H1 (cell line): Measurements from ENCODE around the gene PRICKLE2. TPM values are rescaled to one million over a fixed set of nuclear protein-coding genes. Genes with fewer than 3 reads are reported as not detected.

Experiments used
- CHD2 ChIP-seq: IDR thresholded peaks from 2 replicates; pipeline ENCODE4 v1.6.1; 2012; ENCODE audit warnings: low read length, improper control_type of control experiment
- CHD7 ChIP-seq: fragments of 300-600 bp; sonication (generic); IDR thresholded peaks from 2 replicates; pipeline ENCODE4 v1.7.1; 2012; ENCODE audit warnings: low read length, moderate library complexity, mild to moderate bottlenecking, inconsistent platforms; ENCODE audit not compliant: insufficient replicate concordance
- EP300 ChIP-seq, 2 experiments: IDR thresholded peaks; 1 replicate in 1 of 2; 2 replicates in 1 of 2; pipeline ENCODE4 v1.6.1; 2011 to 2012; ENCODE audit warnings: low read depth in 2 of 2, low read length in 2 of 2, mild to moderate bottlenecking in 2 of 2, borderline replicate concordance in 1 of 2, inconsistent platforms in 1 of 2, moderate library complexity in 1 of 2
- GTF2F1 ChIP-seq: IDR thresholded peaks from 2 replicates; pipeline ENCODE4 v1.6.1; 2012; ENCODE audit warnings: low read depth, low read length, improper control_type of control experiment, borderline replicate concordance
- POU5F1 ChIP-seq: IDR thresholded peaks from 2 replicates; pipeline ENCODE4 v1.6.1; 2011; ENCODE audit warnings: low read depth, mild to moderate bottlenecking, low read length, moderate library complexity
- RAD21 ChIP-seq, 2 experiments: IDR thresholded peaks in 1 of 2; conservative IDR thresholded peaks in 1 of 2; 2 replicates each; pipeline ENCODE4 v1.6.1; 2011; ENCODE audit warnings: low read depth in 2 of 2, low read length in 2 of 2, improper control_type of control experiment in 1 of 2, inconsistent platforms in 1 of 2, mild to moderate bottlenecking in 1 of 2, moderate library complexity in 1 of 2
- SIN3A ChIP-seq, 2 experiments: IDR thresholded peaks in 1 of 2; conservative IDR thresholded peaks in 1 of 2; 2 replicates each; pipeline ENCODE4 v1.6.1; 2011 to 2012; ENCODE audit warnings: low read length in 2 of 2, improper control_type of control experiment in 1 of 2, low read depth in 1 of 2, mild to moderate bottlenecking in 1 of 2
- TAF7 ChIP-seq: optimal IDR thresholded peaks from 2 replicates; pipeline ENCODE3; 2011; ENCODE audit warnings: low read depth, mild to moderate bottlenecking, inconsistent platforms, low read length, moderate library complexity, borderline replicate concordance
- TEAD4 ChIP-seq: IDR thresholded peaks from 2 replicates; pipeline ENCODE4 v1.6.1; 2012; ENCODE audit warnings: low read depth, low read length, inconsistent platforms, mixed read lengths
- polyA plus RNA-seq, 7 experiments: library from polyadenylated mRNA; depleted of rRNA in 3 of 7; stranded (reverse) in 5 of 7; unstranded in 2 of 7; fragments of >200 nt in 5 of 7; fragments of 200-250 nt in 2 of 7; gene quantifications; 1 replicate in 5 of 7; 2 replicates in 1 of 7; 4 replicates in 1 of 7; pipeline versions ENCODE4 v1.2.1 to v1.2.3, GENCODE V29; 2011 to 2013; ENCODE audit warnings: missing spikeins in 2 of 7, mixed read lengths in 2 of 7
- total RNA-seq: library from RNA; stranded (reverse); fragmentation: NEBNext Ultra II Directional; extraction: Animal tissue kit (Norgen Biotek cat#: 25700); gene quantifications from 2 replicates; pipeline ENCODE4 v1.2.1, GENCODE V29; 2021

Gene PRICKLE2
- total and polyA plus RNA-seq, 2 of the 8 experiments (the other 6 are each of a cell fraction or from before 2014, with no cell fraction given): 2.9 to 8.0 TPM

- TF ChIP-seq CHD7 (no peak), RAD21 (IDR thresholded peaks at IDR 0.05 in 1 of 2, conservative IDR thresholded peaks at IDR 0.05 in 1 of 2; ENCODE audit: low read depth in 2 of 2, low read length in 2 of 2) (no peak), EP300 (IDR thresholded peaks at IDR 0.05; ENCODE audit: borderline replicate concordance in 1 of 2, low read depth in 2 of 2, low read length in 2 of 2) (no peak), CHD2 (no peak), SIN3A (conservative IDR thresholded peaks at IDR 0.05 in 1 of 2, IDR thresholded peaks at IDR 0.05 in 1 of 2; ENCODE audit: low read depth in 1 of 2, low read length in 2 of 2) (no peak), GTF2F1 (no peak), TEAD4 (no peak), TAF7 (no peak), POU5F1 (no peak)
Observed at GRCh38 chr3:64093825-64094712, 131.2 kb downstream of the PRICKLE2 start (continued).
